ENCODE results near the gene C10orf143. TPM values are rescaled to one million over a fixed set of nuclear protein-coding genes. Genes with fewer than 3 reads are reported as not detected.
"Not testable (repeated sequence)": the region's sequence is repeated elsewhere in the genome, so short reads cannot be mapped to it uniquely, and the experiment has no call there.

C10orf143 gene
- total RNA-seq, 1 donor from 2014 or later = 3.4 TPM

GRCh38 chr10:130026670-130027456 is 83.8 kb downstream of the C10orf143 start:
- Histone ChIP-seq H3K27me3 (no peaks in the 10 kb centered on the region), H3K4me3 (no peak overlapping the region), H3K36me3 (no peaks in the 10 kb centered on the region), H3K4me1 (no peaks in the 10 kb centered on the region), H3K27ac (no peak overlapping the region), H3K9me3 (no peaks in the 10 kb centered on the region)
- peak; percentile 61 for DNase-seq
- intact Hi-C loops (cut with DNase I) = no loop called here
- no peak for ATAC-seq
- no peak for TF ChIP-seq CTCF (IDR thresholded peaks at IDR 0.05)

DNA sequence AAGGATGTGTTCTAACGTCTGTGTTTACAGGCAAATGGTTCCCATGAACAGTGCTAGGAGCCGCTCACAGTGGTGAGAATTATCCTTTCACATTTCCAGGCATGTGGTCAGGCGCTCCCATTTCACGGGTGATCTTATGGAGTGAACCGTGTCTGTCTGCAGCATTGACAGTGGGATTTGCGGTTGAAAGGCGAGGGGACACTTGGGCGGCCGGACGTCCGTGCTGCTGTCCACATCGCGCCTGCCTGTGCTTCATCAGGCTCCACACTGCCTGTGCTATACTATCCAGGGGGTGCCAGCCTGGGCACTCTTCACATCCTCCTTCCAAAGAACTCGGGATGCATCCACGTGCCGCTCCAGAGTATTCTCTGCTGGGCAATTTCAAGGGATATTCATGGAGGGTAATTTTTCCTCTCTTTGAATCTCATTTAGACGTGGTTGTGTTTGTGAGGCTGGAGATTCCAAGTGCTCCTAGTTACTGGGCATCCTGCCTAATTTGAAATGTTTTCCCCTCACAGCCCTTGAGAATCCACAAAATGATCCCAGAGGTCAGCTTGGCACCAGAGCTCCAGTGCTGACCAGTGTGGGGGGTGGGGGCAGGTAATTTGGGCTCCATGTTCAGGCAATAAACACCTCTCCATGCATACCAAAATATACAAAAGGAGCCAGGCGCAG is 84.7 kb downstream of the C10orf143 start:
- Histone ChIP-seq H3K27ac (no peak overlapping the region), H3K9me3 (no peaks in the 10 kb centered on the region), H3K4me1 (no peaks in the 10 kb centered on the region), H3K27me3 (no peaks in the 10 kb centered on the region), H3K36me3 (no peaks in the 10 kb centered on the region), H3K4me3 (no peak overlapping the region)
- no peak for TF ChIP-seq CTCF (IDR thresholded peaks at IDR 0.05)
- ATAC-seq = no peak
- DNase-seq = no peak
- intact Hi-C loops (cut with DNase I) = no loop called here

- intact Hi-C loops (cut with DNase I) = no loop called here
- no peak for ATAC-seq
- H3K9me3 ChIP-seq = no peaks in the 10 kb centered on the region
These were observed 85.3 kb downstream of the C10orf143 start for GRCh38 chr10:130025326-130025725.

DNA sequence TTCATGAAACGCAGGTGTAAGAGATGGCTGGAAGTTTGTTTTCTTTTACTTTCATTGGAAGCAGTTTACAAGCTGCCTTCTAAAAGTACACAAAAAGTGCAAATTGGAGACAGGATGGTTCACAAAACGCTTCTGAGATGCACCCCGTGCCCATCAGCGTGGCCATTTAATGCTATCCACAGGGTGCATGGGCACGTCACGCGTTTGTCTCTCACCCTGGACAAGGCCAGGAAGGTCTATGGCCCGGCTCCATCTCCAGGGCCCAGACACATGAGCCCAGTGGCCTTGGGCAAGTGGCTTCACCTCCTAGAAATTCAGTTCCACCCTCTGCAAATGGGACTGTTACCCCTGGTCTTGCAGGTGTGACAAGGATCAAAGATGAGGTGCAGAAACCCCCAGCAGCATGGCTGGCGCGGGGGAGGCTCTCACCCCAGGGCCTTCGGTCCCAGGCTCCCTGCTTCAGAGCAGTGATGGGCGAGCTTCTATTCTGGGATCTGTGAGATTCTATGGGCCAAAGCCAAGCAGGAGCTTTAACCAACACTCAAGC is 85.8 kb downstream of the C10orf143 start:
- DNase-seq = no peak
- Histone ChIP-seq H3K4me1 (no peaks in the 10 kb centered on the region), H3K4me3 (no peak overlapping the region), H3K9me3 (no peaks in the 10 kb centered on the region), H3K36me3 (no peaks in the 10 kb centered on the region), H3K27ac (no peak overlapping the region), H3K27me3 (no peaks in the 10 kb centered on the region)
- TF ChIP-seq CTCF (IDR thresholded peaks at IDR 0.05) = no peak
- intact Hi-C loops (cut with DNase I) = no loop called here
- ATAC-seq = no peak

More at GRCh38 chr10:130025326-130025725, 85.3 kb downstream of the C10orf143 start:
- H3K4me3 ChIP-seq = no peak overlapping the region
- no peak for TF ChIP-seq CTCF (IDR thresholded peaks at IDR 0.05)
- no peak overlapping the region for H3K27ac ChIP-seq
- H3K36me3 ChIP-seq = no peaks in the 10 kb centered on the region
- no peaks in the 10 kb centered on the region for H3K4me1 ChIP-seq
- H3K27me3 ChIP-seq = no peaks in the 10 kb centered on the region
- no peak for DNase-seq

GRCh38 chr10:130024326-130024725 is 86.3 kb downstream of the C10orf143 start:
- H3K27ac ChIP-seq; H3K27me3 ChIP-seq; intact Hi-C loops (cut with DNase I); H3K36me3 ChIP-seq; H3K9me3 ChIP-seq; ATAC-seq; H3K4me3 ChIP-seq; H3K4me1 ChIP-seq: not testable (repeated sequence)
- peak; percentile 36 for DNase-seq
